KOPT-K1 (cell line): ENCODE measurements around the gene PTPN14.
"Not testable (repeated sequence)": the region's sequence is repeated elsewhere in the genome, so short reads cannot be mapped to it uniquely, and the experiment has no call there.

Source experiments
- H3K27ac ChIP-seq: fragments of 200-600 bp; sonication (generic); 2 replicates; pipeline ENCODE4 v1.5.1; 2016; ENCODE audit warnings: antibody characterized with exemption, mild to moderate bottlenecking, low read depth, low read length; ENCODE audit not compliant: poor library complexity, severe bottlenecking
- H3K36me3 ChIP-seq: fragments of 200-600 bp; sonication (generic); 2 replicates; pipeline ENCODE4 v1.5.1; 2017; ENCODE audit warnings: antibody characterized with exemption, mild to moderate bottlenecking, low read length, moderate library complexity; ENCODE audit not compliant: insufficient read depth
- H3K9me3 ChIP-seq: fragments of 200-600 bp; sonication (generic); 2 replicates; pipeline ENCODE4 v1.5.1; 2017; ENCODE audit warnings: antibody characterized with exemption, low read length, mild to moderate bottlenecking; ENCODE audit not compliant: insufficient read depth, poor library complexity, severe bottlenecking

Gene PTPN14

DNA sequence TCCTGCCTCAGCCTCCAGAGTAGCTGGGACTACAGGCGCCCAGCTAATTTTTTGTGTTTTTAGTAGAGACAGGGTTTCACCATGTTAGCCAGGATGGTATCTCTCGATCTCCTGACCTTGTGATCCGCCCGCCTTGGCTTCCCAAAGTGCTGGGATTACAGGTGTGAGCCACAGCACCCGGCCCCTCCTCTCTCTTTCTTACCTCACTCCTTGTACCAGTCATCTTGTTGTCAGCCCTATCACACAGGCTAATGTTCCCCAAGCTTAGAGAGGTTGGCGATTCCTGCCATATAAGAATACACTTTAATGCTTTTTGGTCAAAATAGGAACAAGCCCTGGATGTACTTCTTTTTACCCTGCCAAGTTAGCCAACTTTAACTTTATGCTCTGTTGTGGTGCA is 57.2 kb downstream of the PTPN14 start:
- not testable (repeated sequence) for H3K9me3 ChIP-seq, H3K27ac ChIP-seq, H3K36me3 ChIP-seq

DNA sequence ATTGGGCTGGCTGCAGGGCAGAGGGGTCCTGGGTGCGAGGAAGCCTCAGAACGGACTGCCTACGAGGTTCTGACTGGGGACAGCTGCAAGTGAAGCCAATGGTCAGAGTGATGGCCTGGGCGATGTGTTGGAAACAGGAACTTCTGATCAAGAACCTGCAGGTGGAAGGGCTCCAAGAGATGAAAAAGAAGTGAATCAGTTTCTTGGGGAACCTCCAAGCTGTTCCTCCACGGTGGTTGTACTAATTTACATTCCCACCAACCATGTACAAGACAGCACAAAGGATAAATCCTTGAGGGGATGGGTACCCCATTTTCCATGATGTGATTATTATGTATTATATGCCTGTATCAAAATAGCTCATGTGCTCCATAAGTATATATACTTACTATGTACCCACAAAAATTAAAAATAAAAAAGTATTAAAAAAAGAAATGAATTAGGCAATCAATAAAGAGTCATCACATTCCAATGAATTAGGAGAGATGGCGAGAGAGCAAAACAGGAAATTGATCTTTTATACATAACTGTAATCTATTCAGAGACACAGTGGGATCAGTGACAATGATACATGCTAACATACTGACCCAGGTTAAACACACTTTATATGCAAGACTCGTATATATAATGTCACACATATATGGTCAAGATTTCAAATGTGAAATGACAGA is 58.1 kb downstream of the PTPN14 start:
- H3K27ac ChIP-seq = no peak overlapping the region
- H3K9me3 ChIP-seq = no peaks in the 10 kb centered on the region
- H3K36me3 ChIP-seq = no peaks in the 10 kb centered on the region

DNA sequence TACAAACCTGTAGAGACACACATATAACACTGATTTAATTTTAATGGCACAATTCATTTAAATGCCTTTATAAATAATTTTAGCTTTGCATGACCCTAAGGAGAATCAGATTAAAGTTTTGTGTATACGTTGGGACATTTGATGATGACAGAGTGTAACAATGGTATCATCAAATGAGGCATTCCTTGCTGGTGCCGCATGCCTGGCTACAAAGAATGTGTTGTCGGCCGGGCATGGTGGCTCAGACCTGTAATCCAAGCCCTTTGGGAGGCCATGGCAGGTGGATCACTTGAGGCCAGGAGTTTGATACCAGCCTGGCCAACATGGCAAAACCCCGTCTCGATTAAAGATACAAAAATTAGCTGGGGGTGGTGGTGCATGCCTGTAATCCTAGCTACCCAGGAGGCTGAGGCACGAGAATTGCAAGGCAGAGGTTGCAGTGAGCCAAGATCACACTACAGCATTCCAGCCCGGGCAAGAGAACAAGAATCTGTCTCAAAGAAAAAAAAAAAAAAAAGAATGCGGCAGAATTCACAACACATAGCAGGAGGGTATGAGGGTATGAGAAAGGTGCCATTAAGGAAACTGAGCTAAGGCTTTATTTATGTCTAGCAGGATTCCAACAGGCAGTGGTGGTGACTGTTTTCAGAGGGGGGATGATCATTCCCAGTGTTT is 58.9 kb downstream of the PTPN14 start:
- no peaks in the 10 kb centered on the region for H3K36me3 ChIP-seq
- no peaks in the 10 kb centered on the region for H3K9me3 ChIP-seq
- no peak overlapping the region for H3K27ac ChIP-seq

DNA sequence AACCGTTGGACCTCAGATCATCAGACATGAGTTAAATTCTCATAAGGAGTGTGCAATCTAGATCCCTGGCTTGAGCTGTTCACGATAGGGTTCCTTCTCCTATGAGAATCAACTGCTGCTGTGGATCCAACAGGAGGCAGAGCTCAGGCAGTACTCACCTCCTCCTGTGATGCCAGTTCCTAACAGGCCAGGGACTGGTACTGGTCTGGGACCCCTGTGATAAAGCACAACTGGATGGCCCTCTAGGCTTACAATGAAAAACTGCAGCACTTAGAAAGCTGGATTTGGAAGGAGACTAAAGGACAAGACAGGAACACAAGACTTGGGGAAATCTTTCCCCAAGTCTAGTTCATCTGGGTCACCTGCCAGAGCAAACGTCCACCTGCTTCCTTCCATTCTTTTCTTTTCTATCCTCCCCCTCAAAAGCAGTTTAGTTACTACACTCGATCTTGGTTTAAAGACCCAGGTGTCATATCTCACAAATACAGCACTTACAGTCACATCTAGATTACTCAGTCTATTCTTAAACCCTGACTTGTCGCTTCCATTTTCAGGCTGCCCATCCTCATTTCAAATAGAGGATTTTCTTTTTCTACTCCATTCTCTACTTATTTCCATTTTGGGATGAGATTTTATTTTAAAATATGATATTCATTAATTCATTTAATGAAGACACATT is 59.8 kb downstream of the PTPN14 start:
- no peaks in the 10 kb centered on the region for H3K9me3 ChIP-seq
- no peaks in the 10 kb centered on the region for H3K36me3 ChIP-seq
- H3K27ac ChIP-seq = no peak overlapping the region

DNA sequence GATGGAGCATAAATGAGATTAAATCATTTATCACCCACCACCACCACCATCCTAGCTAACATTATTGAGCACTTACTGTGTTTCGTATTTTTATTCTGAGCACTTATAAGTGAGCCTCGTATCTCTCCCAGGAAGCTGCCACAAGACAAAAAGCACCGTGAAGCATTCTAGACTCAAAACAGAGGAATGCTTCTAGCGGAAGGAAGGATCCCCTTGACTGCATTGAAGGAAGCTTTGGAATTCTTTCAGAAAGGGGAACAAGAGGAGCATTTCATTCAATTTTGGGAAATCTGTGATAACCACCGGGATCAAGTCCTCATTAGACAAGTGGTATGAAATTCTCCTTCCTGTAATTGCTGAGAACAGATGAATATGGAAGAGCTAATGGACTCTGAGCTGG is 66.3 kb downstream of the PTPN14 start:
- Histone ChIP-seq H3K27ac (no peak overlapping the region), H3K36me3 (no peaks in the 10 kb centered on the region), H3K9me3 (no peaks in the 10 kb centered on the region)

DNA sequence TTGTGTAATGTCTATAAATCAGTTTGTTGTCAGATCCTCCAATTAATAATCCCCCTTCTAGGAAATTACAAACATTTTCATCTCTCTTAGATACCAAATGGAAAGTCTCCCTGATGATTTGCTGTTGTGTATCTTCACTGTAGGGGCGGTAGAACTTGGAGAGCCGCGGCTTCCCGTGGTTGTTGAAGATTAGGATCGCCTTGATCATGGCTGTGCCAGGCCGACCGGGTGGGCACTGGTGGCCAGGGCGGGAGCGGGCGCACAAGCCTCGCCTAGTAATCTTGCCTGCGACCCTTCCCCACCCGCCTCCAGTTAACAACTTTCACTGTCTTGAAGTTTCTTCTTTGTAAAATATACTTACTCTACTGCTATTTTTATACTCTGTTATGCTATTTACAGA is 68.2 kb downstream of the PTPN14 start:
- H3K27ac ChIP-seq, H3K9me3 ChIP-seq, H3K36me3 ChIP-seq: not testable (repeated sequence)

DNA sequence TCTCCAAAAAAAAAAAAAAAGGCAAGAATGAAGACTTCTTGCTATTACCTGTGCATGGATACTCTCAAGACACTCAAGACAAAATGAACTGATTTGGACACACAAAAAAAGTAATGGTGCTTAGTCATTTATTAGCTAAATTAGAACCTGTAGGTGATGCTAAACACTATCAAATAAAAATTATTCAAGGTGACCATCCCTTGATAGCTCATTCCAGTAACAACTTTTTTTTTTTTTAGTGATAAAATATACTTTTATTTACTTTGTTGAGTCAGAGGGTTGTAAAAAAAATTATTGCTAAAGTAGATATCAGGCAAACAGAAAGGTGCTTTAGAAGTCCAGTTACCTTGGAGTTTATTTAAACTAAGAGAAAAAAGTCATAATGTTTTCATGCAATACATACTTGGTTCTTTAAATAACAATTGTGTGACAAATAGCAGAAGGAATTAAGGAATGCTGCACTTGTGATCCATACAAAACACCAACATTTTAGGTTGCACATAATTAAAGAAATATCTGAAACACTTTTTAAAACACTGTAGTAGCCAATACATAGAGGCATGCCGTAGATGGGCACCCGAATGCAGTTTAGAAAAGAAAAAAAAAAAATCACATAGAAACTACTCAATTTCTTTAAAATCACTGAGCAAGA is 69.3 kb downstream of the PTPN14 start:
- not testable (repeated sequence) for H3K36me3 ChIP-seq, H3K27ac ChIP-seq, H3K9me3 ChIP-seq

DNA sequence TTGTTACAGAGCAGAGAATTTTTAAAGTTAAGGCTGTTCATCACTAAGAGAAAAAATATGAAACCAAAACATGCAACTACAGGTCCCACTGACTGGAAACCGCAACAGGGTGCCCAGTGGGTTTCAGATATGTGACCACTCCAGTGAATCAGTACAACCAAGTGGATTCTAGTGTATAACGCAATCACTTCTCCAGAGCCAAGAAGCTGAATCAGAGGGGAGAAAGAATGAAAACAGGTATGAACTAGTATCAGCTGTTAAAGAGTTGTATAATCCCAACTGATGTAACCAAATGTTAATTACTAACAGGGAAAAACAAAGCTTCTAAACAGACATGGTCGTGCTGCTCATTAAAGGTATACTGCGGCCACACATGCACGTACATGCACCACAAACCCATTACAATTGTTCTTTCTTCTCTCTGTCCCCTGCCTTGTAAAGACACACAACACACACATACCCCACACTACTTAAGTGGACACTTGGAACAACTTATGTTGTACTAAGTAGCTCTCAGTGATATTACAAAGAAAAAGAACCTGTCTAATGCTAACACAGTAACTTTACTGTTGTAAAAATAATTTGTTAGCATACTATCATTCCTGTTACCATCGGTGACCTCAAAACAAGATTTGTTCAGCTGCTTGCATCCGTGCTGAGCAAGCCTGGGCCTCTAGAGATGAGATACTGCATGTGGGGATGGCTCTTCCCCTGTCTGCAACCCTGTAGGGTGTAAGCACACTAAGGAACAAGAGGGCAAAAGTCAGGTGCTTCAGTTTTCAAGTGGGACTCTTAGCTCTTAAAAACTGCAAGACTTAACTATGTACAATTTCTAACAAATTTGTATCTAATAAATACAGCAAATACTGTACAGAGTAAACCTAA is 74.2 kb downstream of the PTPN14 start:
- no peak overlapping the region for H3K27ac ChIP-seq
- H3K36me3 ChIP-seq = no peaks in the 10 kb centered on the region

DNA sequence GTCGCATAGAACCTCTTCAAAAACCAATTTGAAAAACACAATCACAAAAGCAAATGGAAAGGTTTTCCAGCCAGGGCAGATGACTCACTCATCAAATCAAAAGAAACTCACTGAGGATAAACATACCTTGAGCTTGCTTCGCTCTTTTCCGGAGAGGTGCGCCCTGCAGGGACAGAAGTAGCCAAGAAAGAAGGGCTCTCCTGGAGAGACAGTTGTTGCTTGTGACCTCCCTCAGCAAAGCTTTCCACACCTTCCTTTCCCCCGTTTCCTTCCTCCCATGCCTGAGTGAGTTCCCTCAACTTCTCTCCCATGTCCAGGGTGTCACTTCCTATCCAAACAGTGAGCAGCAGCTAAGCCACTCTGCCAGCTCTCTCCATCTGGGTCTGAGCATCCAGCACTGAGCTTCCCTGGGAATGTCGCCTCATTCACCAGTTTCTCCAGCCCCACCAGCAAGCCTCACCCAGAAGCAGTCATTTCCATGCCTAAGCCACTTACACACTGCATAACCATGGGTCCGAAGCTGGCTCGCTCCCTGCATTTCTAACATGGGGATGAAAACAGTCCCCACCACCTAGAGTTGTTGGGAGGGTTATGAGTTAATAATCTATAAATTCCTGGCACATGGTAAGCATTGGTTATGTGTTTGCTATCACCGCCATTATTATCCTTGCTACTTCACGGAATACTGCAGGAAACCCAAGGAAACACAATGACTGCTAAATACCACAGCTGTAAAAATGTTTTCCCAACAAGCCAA is 75.0 kb downstream of the PTPN14 start:
- no peak overlapping the region for H3K27ac ChIP-seq
- H3K9me3 ChIP-seq = no peaks in the 10 kb centered on the region
- H3K36me3 ChIP-seq = no peaks in the 10 kb centered on the region

More for the DNA sequence above, 74.2 kb downstream of the PTPN14 start:
- H3K9me3 ChIP-seq = no peaks in the 10 kb centered on the region

DNA sequence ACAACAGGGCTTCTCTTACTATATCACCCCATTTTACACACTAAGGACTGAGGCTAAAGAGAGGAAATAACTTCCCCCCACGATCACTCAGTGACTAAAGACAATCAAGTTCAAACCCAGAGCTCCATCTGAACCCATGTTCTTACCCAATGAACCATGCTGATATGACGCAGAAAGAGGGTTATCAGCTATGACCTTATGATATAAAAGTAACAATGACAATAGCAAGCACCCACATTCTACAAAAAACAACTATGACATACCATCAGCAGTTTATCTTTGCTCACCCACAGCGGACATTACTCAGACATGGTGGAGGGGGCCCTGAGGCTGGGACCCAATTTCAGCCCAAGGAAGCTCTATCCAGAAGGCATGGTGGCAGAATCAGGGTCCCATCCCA is 75.7 kb downstream of the PTPN14 start:
- no peaks in the 10 kb centered on the region for H3K9me3 ChIP-seq
- H3K27ac ChIP-seq = no peak overlapping the region
- H3K36me3 ChIP-seq = no peaks in the 10 kb centered on the region

DNA sequence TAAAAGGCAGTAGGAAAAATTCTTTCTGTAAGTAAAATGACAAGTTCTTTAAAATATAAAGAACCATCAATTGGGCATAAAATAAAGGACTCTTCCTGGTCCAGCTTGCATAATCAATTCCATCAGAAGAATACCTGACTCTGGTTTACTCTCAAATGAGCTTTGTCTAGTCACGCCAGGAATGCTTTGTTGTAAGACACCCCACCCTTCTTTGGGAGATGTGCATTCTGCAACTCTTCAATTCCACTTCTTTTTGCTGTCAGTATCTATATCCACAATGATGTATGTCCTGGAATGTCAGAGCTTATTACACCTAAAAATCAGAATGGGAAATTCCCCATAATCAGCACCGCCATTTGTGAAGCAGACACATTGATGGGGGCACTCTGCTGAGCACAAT is 76.1 kb downstream of the PTPN14 start:
- H3K27ac ChIP-seq = no peak overlapping the region

DNA sequence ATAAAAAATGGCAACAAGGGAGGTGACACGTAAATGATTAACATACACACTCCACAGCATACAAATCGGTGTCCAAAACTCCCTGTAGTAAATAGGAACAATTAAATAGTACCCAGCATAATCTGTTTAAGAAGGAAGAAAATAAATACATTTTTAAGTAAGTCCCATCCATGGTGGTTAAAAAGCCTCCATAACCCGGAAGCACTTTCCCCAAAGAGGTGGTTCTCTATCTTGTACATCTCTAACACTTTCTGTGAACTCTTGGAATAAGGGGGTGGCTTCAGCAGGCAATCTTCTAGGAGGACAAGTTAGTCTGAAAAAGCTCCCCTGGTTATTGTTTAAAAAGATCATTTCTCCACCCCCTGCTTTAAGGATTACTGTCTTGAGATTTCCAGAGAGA is 76.9 kb downstream of the PTPN14 start:
- Histone ChIP-seq H3K9me3 (no peaks in the 10 kb centered on the region), H3K36me3 (no peaks in the 10 kb centered on the region), H3K27ac (no peak overlapping the region)

More for the DNA sequence above, 76.1 kb downstream of the PTPN14 start:
- Histone ChIP-seq H3K9me3 (no peaks in the 10 kb centered on the region), H3K36me3 (no peaks in the 10 kb centered on the region)

DNA sequence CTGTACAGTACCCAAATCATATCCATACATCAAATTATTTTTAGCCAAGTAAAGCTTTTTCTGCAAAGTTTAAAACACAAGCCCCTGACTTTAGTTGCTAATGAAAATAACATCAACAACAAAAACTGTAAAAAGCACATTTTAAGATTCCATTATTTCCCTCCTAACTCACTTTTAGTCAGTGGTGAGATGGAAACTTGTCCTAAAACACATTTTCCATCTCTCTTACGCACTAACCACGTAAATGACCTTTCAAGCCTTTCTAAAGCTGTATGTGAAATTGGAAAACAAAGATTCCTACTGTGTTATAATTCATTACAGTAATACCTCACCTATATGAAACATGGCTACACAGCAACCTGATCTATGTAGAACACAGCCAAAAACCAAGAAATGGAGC is 77.5 kb downstream of the PTPN14 start:
- Histone ChIP-seq H3K9me3 (no peaks in the 10 kb centered on the region), H3K36me3 (no peaks in the 10 kb centered on the region), H3K27ac (no peak overlapping the region)

DNA sequence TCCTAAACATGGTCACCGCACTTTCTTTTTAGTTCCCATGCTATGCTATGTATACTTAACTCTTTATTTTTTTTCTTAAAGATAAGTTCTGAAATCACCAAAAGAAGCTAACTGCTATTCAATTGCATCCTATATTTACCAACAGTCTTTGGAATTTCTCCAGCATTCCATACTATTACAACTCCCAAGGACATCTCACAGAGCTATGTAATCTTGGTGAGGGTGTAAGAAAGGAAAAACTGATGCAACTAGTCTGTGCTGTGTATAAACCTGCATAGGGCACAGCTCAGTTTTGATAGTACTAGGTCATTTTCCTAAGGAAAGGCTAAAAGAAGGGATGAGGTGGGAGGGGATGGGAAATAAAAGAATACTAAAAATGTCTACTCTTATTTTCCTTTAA is 78.0 kb downstream of the PTPN14 start:
- Histone ChIP-seq H3K36me3 (no peaks in the 10 kb centered on the region), H3K27ac (no peak overlapping the region), H3K9me3 (no peaks in the 10 kb centered on the region)
